Effector CD8-positive, alpha-beta T cell (primary cell): ENCODE measurements around the gene ZNF232.
A peak's percentile ranks its signal among the peaks of the same experiment; 100 is the strongest.
"Not testable (repeated sequence)": the region's sequence is repeated elsewhere in the genome, so short reads cannot be mapped to it uniquely, and the experiment has no call there.

Source experiments
- DNase-seq: peaks from one replicate; lab custom pipeline; 2025; lab: John Stamatoyannopoulos, UW

ZNF232 gene

GRCh38 chr17:5097101-5097834 is 14.4 kb downstream of the ZNF232 start:
- DNase-seq: peak; percentile 29

- DNase-seq: no peak
Observed at GRCh38 chr17:5096731-5097100, 15.0 kb downstream of the ZNF232 start.

GRCh38 chr17:5092218-5093010 is 19.3 kb downstream of the ZNF232 start:
- DNase-seq: no peak

GRCh38 chr17:5080591-5080990 is 31.1 kb downstream of the ZNF232 start:
- DNase-seq: no peak

- DNase-seq: peak; percentile 61
Observed at GRCh38 chr17:5078106-5079028, 33.3 kb downstream of the ZNF232 start, which contains the start of gene ZFP3. Gene ZFP3 (plus strand): TSS chr17:5078467. CDS start chr17:5091505, 13,038 bp downstream.

- no peak for DNase-seq
Observed at GRCh38 chr17:5077781-5078105, 33.9 kb downstream of the ZNF232 start.

GRCh38 chr17:5077275-5077674 is 34.4 kb downstream of the ZNF232 start:
- DNase-seq: not testable (repeated sequence)

- not testable (repeated sequence) for DNase-seq
Observed at GRCh38 chr17:5075472-5075871, 36.2 kb downstream of the ZNF232 start.

- DNase-seq: no peak
Observed at GRCh38 chr17:5069724-5070123, 42.0 kb downstream of the ZNF232 start.

GRCh38 chr17:5068236-5068635 is 43.4 kb downstream of the ZNF232 start:
- DNase-seq: no peak

GRCh38 chr17:5065227-5065744 is 46.4 kb downstream of the ZNF232 start:
- no peak for DNase-seq
